HG03342 (cell line): ENCODE measurements around the gene DENND6A.
"Not testable (repeated sequence)": the region's sequence is repeated elsewhere in the genome, so short reads cannot be mapped to it uniquely, and the experiment has no call there.

ENCODE experiments used
- ATAC-seq: cut with Tn5 transposase; IDR thresholded peaks from one replicate; pipeline ENCODE4 v1.9.1; 2021; ENCODE audit warnings: mild to moderate bottlenecking, moderate library complexity; ENCODE audit not compliant: unreplicated experiment

DENND6A gene

DNA sequence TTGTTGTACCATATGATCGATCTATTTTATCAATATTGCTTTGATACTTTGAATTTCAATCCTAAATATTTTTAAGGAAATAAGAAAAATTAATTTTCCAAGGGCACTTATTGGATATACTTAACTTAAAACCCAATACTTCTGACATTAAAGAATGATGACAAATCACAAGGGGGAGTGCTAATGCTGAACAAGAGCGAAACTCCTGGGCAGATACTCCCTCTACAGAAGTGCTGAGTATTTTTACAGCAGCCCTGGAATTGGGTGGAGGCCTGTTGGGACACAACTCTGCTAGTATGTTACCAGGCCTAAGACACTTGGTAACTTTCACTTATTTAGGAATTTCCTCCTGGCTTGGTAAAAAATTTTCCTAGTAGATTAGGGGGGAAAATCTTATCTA, 46.2 kb downstream of the DENND6A start:
- ATAC-seq: no peak

GRCh38 chr3:57644740-57645139, 48.1 kb downstream of the DENND6A start:
- no peak for ATAC-seq

DNA sequence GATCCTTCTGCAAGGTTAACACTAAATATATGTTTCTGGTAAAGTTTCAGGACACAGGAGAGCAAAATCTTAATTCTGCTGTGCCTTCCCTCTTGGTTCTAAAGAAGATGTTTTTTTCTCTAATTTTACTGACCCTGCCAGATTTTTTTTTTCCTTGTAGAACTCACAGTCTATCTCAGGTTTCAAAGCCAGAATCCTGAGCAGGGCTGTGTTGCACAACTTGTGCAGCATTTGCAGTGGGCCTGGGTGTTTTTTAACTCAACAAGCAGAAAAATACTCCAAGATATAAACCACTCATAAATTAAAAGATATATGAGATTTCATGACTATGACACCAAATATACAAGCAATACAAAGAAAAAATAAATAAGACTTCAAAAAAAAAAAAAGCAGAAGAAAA, 55.5 kb downstream of the DENND6A start:
- ATAC-seq: no peak

DNA sequence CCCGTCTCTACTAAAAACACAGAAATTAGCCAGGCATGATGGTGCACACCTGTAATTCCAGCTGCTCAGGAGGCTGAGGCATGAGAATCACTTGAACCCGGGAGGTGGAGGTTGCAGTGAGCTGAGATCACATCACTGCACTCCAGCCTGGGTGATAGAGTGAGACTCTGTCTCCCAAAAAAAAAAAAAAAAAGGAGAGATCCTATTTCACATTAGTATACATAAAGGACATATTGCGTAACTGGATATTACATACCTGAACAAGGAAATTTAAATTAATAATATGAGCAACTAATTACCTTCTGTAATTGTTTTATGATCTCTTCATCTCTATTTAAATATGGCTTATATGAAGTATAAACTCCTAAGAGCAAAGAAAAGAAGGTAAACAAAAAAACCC, 58.6 kb downstream of the DENND6A start:
- not testable (repeated sequence) for ATAC-seq

- ATAC-seq: no peak
These were observed 64.9 kb downstream of the DENND6A start for GRCh38 chr3:57627976-57628375.

DNA sequence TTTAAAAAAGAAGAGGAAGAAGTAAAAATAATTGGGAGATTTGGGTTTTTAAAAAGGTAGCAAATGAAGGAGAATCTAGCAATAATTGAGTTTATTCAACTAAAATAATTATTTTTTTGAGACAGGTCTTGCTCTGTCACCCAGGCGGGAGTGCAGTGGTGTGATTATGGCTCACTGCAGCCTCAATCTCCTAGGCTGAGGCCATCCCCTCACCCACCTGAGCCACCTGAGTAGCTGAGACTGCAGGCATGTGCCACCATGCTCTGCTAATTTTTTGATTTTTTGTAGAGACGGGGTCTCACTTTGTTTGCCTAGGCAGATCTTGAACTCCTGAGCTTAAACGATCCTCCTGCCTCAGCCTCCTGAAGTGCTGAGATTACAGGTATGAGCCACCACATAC, 68.1 kb downstream of the DENND6A start:
- ATAC-seq: no peak

DNA sequence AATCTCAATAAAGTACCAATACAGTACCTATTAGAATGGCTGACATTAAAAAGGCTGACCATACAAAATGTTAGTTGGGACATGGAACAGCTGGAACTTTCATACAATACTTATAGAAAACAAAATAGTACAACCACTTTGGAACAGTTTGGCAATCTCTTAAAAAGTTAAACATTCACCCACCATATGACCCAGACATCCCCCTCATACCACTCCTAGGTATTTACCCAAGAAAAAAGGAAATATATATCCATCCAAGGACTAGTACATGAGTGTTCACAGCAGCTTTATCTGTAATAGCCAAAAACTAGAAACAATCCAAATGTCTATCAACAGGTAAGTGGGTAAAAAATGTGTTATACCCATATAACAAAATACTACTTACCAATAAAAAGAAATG, 70.5 kb downstream of the DENND6A start:
- ATAC-seq: no peak

DNA sequence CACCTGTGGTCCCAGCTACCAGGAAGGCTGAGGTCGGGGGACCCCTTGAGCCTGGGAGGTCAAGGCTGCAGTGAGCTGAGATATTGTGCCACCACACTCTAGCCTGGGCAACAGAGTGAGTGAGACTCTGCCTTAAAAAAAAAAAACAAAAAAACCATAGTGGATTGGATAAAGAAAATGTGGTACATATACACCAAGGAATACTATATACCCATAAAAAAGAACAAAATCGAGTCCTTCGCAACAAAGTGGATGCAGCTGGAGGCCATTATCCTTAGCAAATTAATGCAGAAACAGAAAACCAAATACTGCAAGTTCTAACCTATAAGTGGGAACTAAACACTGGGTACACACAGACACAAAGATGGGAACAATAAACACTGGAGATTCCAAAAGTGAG, 75.1 kb downstream of the DENND6A start:
- ATAC-seq: no peak

DNA sequence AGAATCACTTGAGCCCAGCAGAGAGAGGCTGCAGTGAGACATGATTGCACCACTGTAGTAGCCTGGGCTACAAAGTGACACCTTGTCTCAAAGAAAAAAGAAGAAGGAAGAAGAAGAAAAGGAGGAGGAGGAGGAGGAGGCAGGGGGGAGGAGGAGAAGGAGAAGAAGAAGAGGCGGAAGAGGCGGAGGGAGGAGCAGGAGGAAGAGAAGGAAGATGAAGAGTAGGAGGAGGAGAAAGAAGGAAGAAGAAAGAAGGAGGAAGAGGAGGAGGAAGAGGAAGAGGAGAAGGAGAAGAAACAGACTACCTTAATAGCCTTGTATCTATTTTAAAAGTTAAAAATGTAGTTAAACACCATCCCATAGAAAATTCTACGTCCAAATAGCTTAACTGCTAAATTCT, 76.6 kb downstream of the DENND6A start:
- no peak for ATAC-seq

GRCh38 chr3:57611870-57612269, 81.0 kb downstream of the DENND6A start:
- ATAC-seq: not testable (repeated sequence)

GRCh38 chr3:57605683-57606082, 87.2 kb downstream of the DENND6A start:
- no peak for ATAC-seq

GRCh38 chr3:57604971-57605370, 87.9 kb downstream of the DENND6A start:
- ATAC-seq: no peak

- ATAC-seq: no peak
These were observed 92.7 kb downstream of the DENND6A start for GRCh38 chr3:57600195-57600594.

DNA sequence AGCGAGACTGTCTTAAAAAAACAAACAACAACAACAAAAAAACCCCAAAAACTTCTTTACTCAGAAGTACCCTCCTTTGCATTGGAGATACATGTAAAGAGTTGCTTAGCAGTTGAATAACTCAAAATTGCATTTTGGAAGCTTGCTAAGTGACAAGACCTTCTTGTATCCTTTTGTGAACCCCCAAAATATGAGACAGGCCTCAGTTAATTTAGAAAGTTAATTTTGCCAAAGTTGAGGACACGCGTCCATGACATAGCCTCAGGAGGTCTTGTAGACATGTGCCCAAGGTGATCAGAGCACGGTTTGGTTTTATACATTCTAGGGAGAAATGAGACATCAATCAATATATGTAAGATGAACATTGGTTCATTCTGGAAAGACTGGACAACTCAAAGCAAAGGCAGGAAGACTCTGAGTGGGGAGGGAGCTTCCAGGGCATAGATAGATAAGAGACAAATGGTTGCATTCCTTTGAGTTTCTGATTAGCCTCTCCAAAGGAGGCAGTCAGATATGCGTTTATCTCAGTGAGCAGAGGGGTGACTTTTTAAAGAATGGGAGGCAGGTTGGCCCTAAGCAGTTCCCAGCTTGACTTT, 94.0 kb downstream of the DENND6A start:
- no peak for ATAC-seq

DNA sequence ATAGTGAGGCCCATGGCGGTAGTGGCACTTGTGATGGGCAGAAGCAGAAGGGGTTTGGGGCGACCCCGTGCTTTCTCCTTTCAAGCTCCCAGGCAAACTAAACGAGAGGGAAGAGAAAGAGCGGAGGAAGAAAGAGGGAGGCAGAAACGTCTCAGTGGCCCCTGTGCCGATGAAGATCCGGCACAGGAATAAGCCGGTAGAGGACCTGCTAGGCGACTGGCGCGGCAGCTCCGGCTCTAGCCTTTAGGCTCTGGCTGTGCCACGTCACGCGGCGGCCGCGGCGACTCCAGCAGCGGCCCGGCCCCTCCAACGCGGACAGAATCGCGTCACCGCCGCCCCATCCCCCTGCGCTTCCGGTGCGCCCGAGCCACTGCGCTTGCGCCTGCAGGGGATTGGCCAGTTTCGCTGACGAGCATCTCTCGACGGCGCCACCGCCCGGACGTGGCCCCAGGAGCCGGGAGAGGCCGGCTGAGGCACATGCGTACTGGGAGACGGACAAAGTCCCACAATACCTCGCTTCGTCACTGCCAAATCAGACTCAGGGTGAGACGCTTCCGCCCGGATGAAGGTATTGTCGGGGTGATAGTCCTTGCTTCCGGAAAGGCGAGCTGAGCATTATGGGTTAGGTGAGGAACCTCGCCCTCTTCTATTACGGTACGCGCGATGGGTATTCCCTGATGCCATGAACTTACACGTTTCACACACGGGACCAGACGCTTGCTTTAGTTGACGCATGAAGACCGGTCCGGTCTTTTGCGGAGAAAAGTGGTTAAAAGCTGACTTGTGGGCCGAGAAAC, 95.6 kb downstream of the DENND6A start, which contains the start of gene ARF4:
TSS of gene ARF4 (minus strand) at position 218 of the 797 bp plus-strand sequence. CDS start at position 14, 204 bp downstream.
- peak; percentile 93 for ATAC-seq

GRCh38 chr3:57596495-57597126, 96.3 kb downstream of the DENND6A start:
- no peak for ATAC-seq

DNA sequence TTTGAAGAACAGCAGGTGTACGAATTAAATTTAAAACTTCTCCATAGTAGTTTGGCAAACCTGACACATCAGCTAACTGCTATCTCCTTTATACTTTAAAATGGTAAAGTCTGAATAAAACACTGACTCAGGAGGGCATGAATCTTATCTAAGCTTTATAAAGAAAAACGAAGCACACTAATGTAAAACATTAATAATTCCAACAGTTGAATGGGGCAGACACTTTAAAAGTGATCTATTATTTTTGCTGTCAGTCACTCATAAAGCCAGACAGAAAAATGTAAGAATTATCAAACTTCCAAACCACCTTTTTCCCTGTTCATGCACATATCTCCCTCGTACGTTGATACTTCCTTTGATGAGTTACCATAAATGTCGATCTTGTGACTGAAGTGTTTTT, 98.3 kb downstream of the DENND6A start:
- ATAC-seq: no peak

DNA sequence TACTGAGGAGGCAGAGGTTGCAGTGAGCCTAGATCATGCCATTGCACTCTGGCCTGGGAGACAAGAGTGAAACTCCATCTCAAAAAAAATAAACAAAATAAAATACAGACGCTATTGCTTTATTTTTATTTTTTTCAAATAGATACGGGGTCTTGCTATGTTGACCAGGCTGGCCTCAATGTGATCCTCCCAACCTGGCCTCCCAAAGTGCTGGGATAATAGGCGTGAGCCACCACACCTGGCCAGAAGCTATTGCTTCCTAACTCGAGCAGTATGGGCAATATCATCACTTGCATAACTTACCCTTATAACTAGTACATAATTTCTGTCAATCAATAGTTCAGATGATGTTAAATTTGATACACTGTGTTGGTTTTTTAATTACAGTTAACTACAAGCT, 98.7 kb downstream of the DENND6A start:
- ATAC-seq: no peak

DNA sequence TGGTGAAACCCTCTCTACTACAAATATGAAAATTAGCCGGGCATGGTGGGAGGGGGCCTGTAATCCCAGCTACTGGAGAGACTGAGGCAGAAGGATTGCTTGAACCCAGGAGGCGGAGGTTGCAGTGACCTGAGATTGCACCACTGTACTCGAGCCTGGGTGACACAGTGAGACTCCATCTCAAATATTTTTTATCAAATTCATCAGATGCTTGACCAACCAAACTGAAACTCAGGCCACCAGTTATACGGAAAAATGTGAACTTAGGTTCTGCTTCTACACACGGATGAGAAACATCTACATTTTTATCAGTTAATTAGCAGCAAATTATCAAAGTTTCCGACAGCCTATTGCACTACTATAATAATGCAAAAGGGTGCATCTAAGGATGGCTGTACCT, 100.6 kb downstream of the DENND6A start:
- no peak for ATAC-seq

- ATAC-seq: no peak
These were observed 105.0 kb downstream of the DENND6A start for GRCh38 chr3:57587905-57588304.

DNA sequence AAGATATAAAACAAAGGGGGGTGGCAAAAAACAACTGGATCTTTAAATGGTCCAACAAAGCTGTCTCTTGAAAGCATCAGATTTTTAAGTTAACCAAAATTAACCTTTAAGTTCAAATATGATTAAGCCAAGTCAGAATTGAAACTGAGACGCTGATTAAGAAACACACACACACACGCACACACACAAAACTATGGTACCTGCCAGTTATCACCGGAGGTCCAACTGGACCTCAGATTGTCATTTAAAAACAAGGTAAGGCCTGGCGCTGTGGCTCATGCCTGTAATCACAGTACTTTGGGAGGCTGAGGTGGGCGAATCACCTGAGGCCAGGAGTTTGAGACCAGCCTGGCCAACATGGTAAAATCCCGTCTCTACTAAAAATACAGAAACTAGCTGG, 106.1 kb downstream of the DENND6A start:
- ATAC-seq: no peak

DNA sequence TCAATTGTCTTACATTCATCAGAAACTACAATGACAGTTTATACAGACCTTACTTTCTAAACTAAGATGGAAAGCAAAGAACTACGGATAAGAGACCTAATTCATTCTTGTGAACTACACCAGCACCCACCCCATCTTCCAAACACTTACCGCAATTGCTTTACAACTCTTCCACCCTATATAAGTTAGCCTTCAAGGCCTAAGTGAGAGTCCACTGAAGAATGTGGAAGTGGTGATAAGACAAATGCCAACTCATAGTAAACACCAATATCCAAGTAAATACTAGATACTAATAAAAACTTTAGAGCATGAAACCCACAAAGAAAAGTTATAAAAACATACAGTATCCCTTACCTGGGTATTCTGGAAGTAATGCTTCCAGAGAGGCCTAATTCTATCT, 109.3 kb downstream of the DENND6A start:
- ATAC-seq: no peak
